Lower lobe of right lung (tissue), 2 donors: ENCODE measurements around the gene FOXP1. TPM values are rescaled to one million over a fixed set of nuclear protein-coding genes. Genes with fewer than 3 reads are reported as not detected.

Source experiments
- ATAC-seq, 2 donors: fragments of 200-7000 bp; cut with Tn5 transposase; one replicate each; pipeline ENCODE4 v1.9.1; 2020 to 2022; ENCODE audit warnings: mild to moderate bottlenecking in 2 of 2, moderate library complexity in 2 of 2
- DNase-seq: peaks from one replicate; pipeline ENCODE4 v3.0.0-alpha.2; 2020
- H3K27ac ChIP-seq: fragments of 200-600 bp; one replicate; pipeline ENCODE4 v1.8.0; 2022
- H3K27me3 ChIP-seq: fragments of 200-600 bp; one replicate; pipeline ENCODE4 v1.8.0; 2022; ENCODE audit warnings: low read depth
- H3K36me3 ChIP-seq: fragments of 200-600 bp; one replicate; pipeline ENCODE4 v1.8.0; 2022; ENCODE audit warnings: mild to moderate bottlenecking
- H3K4me1 ChIP-seq: fragments of 200-600 bp; one replicate; pipeline ENCODE4 v1.8.0; 2022
- H3K4me3 ChIP-seq: fragments of 200-600 bp; one replicate; pipeline ENCODE4 v1.8.0; 2022; ENCODE audit warnings: mild to moderate bottlenecking
- H3K9me3 ChIP-seq: fragments of 200-600 bp; one replicate; pipeline ENCODE4 v1.8.0; 2022
- CTCF ChIP-seq: fragments of 200-600 bp; IDR thresholded peaks from one replicate; pipeline ENCODE4 v1.8.0; 2022; ENCODE audit warnings: antibody characterized with exemption, mild to moderate bottlenecking
- intact Hi-C: fragments of 100-400 bp; cut with DNase I; formaldehyde crosslinking; loops from one replicate; pipeline ENCODE4 v1.11.0; 2022
- total RNA-seq: library from RNA; stranded (reverse); fragmentation: NEBNext Ultra II Directional; extraction: Animal tissue kit (Norgen Biotek cat#: 25700); gene quantifications from one replicate; pipeline ENCODE4 v1.2.1, GENCODE V29; 2021
- donor health status: DM: no; HTN: yes; CAD: no; lungs with severe emphysema.

FOXP1 gene
- total RNA-seq, 1 donor from 2014 or later: 138 TPM

GRCh38 chr3:71214797-71215196 lies 368.7 kb downstream of the FOXP1 start:
- ATAC-seq: no peak
- peaks cover 7% of the 10 kb centered on the region for H3K4me1 ChIP-seq

GRCh38 chr3:71214016-71214415 lies 369.5 kb downstream of the FOXP1 start:
- Histone ChIP-seq H3K36me3 (no peaks in the 10 kb centered on the region), H3K9me3 (no peaks in the 10 kb centered on the region), H3K27ac (no peak overlapping the region), H3K4me1 (peaks cover 13% of the 10 kb centered on the region), H3K27me3 (no peaks in the 10 kb centered on the region), H3K4me3 (no peak overlapping the region)
- TF ChIP-seq CTCF: no peak
- no peak for DNase-seq
- intact Hi-C loops: no loop called here
- no peak for ATAC-seq

More at GRCh38 chr3:71214797-71215196, 368.7 kb downstream of the FOXP1 start:
- no peak for DNase-seq
- no peak overlapping the region for H3K4me3 ChIP-seq
- no peaks in the 10 kb centered on the region for H3K27me3 ChIP-seq
- intact Hi-C loops: no loop called here
- H3K27ac ChIP-seq: no peak overlapping the region
- no peaks in the 10 kb centered on the region for H3K36me3 ChIP-seq
- no peaks in the 10 kb centered on the region for H3K9me3 ChIP-seq
- TF ChIP-seq CTCF: no peak

- Histone ChIP-seq H3K27ac (peak overlapping the region; percentile 72), H3K4me1 (peaks cover 20% of the 10 kb centered on the region), H3K9me3 (no peaks in the 10 kb centered on the region), H3K4me3 (no peak overlapping the region), H3K27me3 (no peaks in the 10 kb centered on the region), H3K36me3 (no peaks in the 10 kb centered on the region)
- TF ChIP-seq CTCF: no peak
- DNase-seq (peak; percentile 56), ATAC-seq (no peak)
- intact Hi-C loops: no loop called here
Observed at GRCh38 chr3:71211083-71211482, 372.4 kb downstream of the FOXP1 start.

- Histone ChIP-seq H3K9me3 (no peaks in the 10 kb centered on the region), H3K4me3 (no peak overlapping the region), H3K36me3 (no peaks in the 10 kb centered on the region), H3K27ac (peak overlapping the region; percentile 72), H3K27me3 (no peaks in the 10 kb centered on the region), H3K4me1 (peaks cover 20% of the 10 kb centered on the region)
- peak; percentile 69 to 86 for ATAC-seq
- TF ChIP-seq CTCF: no peak
- intact Hi-C loops: no loop called here
- DNase-seq: no peak
Observed at GRCh38 chr3:71210257-71211007, 373.1 kb downstream of the FOXP1 start.

- Histone ChIP-seq H3K4me1 (peaks cover 20% of the 10 kb centered on the region), H3K27ac (no peak overlapping the region), H3K4me3 (no peak overlapping the region), H3K9me3 (no peaks in the 10 kb centered on the region), H3K27me3 (no peaks in the 10 kb centered on the region), H3K36me3 (no peaks in the 10 kb centered on the region)
- DNase-seq: no peak
- no peak for TF ChIP-seq CTCF
- peak; percentile 65 to 86 for ATAC-seq
- intact Hi-C loops: no loop called here
Observed at GRCh38 chr3:71208211-71209095, 375.1 kb downstream of the FOXP1 start.
